IMR-90 (cell line): ENCODE results near the gene MEIOB. TPM values are rescaled to one million over a fixed set of nuclear protein-coding genes. Genes with fewer than 3 reads are reported as not detected.

ENCODE experiments used
- ATAC-seq: fragments of 200-7000 bp; cut with Tn5 transposase; 2 replicates; pipeline ENCODE4 v1.9.1; 2020; ENCODE audit warnings: low read depth, mild to moderate bottlenecking, moderate library complexity
- BruUV-seq: library from RNA; stranded (reverse); fragments of 400-500 nt; replicated peaks from 2 replicates; lab custom pipeline; 2021; lab: Mats Ljungman, UMichigan
- CTCF ChIA-PET: fragments of 300-600 bp; formaldehyde crosslinking; extraction: SDS; loops from one replicate; lab custom pipeline; 2021; ENCODE audit warnings: antibody characterized with exemption; lab: Yijun Ruan, JAX
- POLR2A ChIA-PET: fragments of 300-600 bp; sonication (Branson Sonifier 250); formaldehyde crosslinking; loops from one replicate; lab custom pipeline; 2022; ENCODE audit warnings: antibody characterized with exemption; ENCODE audit not compliant: unreplicated experiment; lab: Charles Lee
- DNase-seq: peaks from one replicate; pipeline ENCODE4 v3.0.0; 2013
- H2AFZ ChIP-seq: replicated peaks from 2 replicates; pipeline ENCODE3; 2013; ENCODE audit warnings: low read length, mild to moderate bottlenecking; ENCODE audit not compliant: poor library complexity
- H2AK5ac ChIP-seq: 2 replicates; pipeline ENCODE4 v1.6.1; 2013; ENCODE audit warnings: low read depth, low read length, inconsistent platforms
- H2AK9ac ChIP-seq: replicated peaks from 2 replicates; pipeline ENCODE3; 2013; ENCODE audit warnings: mild to moderate bottlenecking, low read depth, low read length, moderate library complexity; ENCODE audit not compliant: poor library complexity
- H2BK120ac ChIP-seq: 2 replicates; pipeline ENCODE4 v1.6.1; 2013; ENCODE audit warnings: low read depth, low read length, inconsistent platforms
- H2BK15ac ChIP-seq: 3 replicates; pipeline ENCODE4 v1.6.1; 2013; ENCODE audit warnings: low read depth, low read length, inconsistent platforms
- H2BK20ac ChIP-seq: 2 replicates; pipeline ENCODE4 v1.6.1; 2013; ENCODE audit warnings: low read depth, mild to moderate bottlenecking, inconsistent platforms, low read length, moderate library complexity
- H2BK5ac ChIP-seq: 2 replicates; pipeline ENCODE4 v1.6.1; 2013; ENCODE audit warnings: mild to moderate bottlenecking, low read depth, low read length, inconsistent platforms; ENCODE audit not compliant: poor library complexity, severe bottlenecking
- H3K14ac ChIP-seq: replicated peaks from 2 replicates; pipeline ENCODE4 v1.6.1; 2013; ENCODE audit warnings: low read depth, low read length, inconsistent platforms
- H3K18ac ChIP-seq: 2 replicates; pipeline ENCODE4 v1.6.1; 2013; ENCODE audit warnings: low read depth, low read length, control low read depth
- H3K23ac ChIP-seq: 2 replicates; pipeline ENCODE4 v1.6.1; 2013; ENCODE audit warnings: low read depth, low read length, inconsistent platforms
- H3K27ac ChIP-seq: 2 replicates; pipeline ENCODE4 v1.5.1; 2013; ENCODE audit warnings: mild to moderate bottlenecking, control low read depth, low read length; ENCODE audit not compliant: insufficient read depth
- H3K27me3 ChIP-seq: 2 replicates; pipeline ENCODE4 v1.6.1; 2013; ENCODE audit warnings: low read length; ENCODE audit not compliant: control insufficient read depth, insufficient read depth
- H3K36me3 ChIP-seq: 2 replicates; pipeline ENCODE4 v1.6.1; 2013; ENCODE audit warnings: low read length, mixed read lengths; ENCODE audit not compliant: control insufficient read depth, insufficient read depth
- H3K4ac ChIP-seq: 2 replicates; pipeline ENCODE4 v1.6.1; 2013; ENCODE audit warnings: low read depth, low read length, inconsistent platforms
- H3K4me1 ChIP-seq: 2 replicates; pipeline ENCODE4 v1.6.1; 2013; ENCODE audit warnings: low read length, mixed read lengths; ENCODE audit not compliant: control insufficient read depth, insufficient read depth
- H3K4me2 ChIP-seq: 2 replicates; pipeline ENCODE4 v1.6.1; 2013; ENCODE audit warnings: low read depth, mild to moderate bottlenecking, control low read depth, low read length, moderate library complexity
- H3K4me3 ChIP-seq: 2 replicates; pipeline ENCODE4 v1.5.1; 2013; ENCODE audit warnings: low read depth, mild to moderate bottlenecking, control low read depth, low read length, moderate library complexity; ENCODE audit not compliant: insufficient read depth
- H3K56ac ChIP-seq: 2 replicates; pipeline ENCODE4 v1.6.1; 2013; ENCODE audit warnings: low read length, inconsistent platforms; ENCODE audit not compliant: insufficient read depth; ENCODE audit errors: extremely low read depth
- H3K79me1 ChIP-seq, 2 experiments: 2 replicates each; pipeline ENCODE4 v1.6.1; 2013; ENCODE audit warnings: low read length in 2 of 2, inconsistent platforms in 1 of 2, low read depth in 1 of 2
- H3K9ac ChIP-seq: 2 replicates; pipeline ENCODE4 v1.6.1; 2013; ENCODE audit warnings: low read depth, low read length, control low read depth
- H3K9me1 ChIP-seq: 2 replicates; pipeline ENCODE4 v1.6.1; 2013; ENCODE audit warnings: low read length, inconsistent platforms; ENCODE audit not compliant: insufficient read depth
- H3K9me3 ChIP-seq: 2 replicates; pipeline ENCODE4 v1.6.1; 2013; ENCODE audit warnings: low read length; ENCODE audit not compliant: control insufficient read depth, insufficient read depth
- H4K20me1 ChIP-seq: 2 replicates; pipeline ENCODE4 v1.6.1; 2013; ENCODE audit warnings: low read length, inconsistent platforms; ENCODE audit not compliant: insufficient read depth
- H4K5ac ChIP-seq: 2 replicates; pipeline ENCODE4 v1.6.1; 2013; ENCODE audit warnings: mild to moderate bottlenecking, low read depth, low read length, control low read depth
- H4K8ac ChIP-seq, 2 experiments: 2 replicates each; pipeline ENCODE4 v1.6.1; 2013; ENCODE audit warnings: low read depth in 2 of 2, low read length in 2 of 2, control low read depth in 1 of 2, inconsistent platforms in 1 of 2
- H4K91ac ChIP-seq: 2 replicates; pipeline ENCODE4 v1.6.1; 2013; ENCODE audit warnings: low read depth, low read length, inconsistent platforms; ENCODE audit not compliant: insufficient read depth
- BHLHE40 ChIP-seq: fragments of 150-350 bp; IDR thresholded peaks from 2 replicates; pipeline ENCODE4 v1.6.1; 2016; ENCODE audit warnings: mild to moderate bottlenecking, low read depth, low read length
- CEBPB ChIP-seq: IDR thresholded peaks from 2 replicates; pipeline ENCODE4 v1.6.1; 2012; ENCODE audit warnings: low read depth, low read length, improper control_type of control experiment
- CHD1 ChIP-seq: IDR thresholded peaks from 2 replicates; pipeline ENCODE4 v1.6.1; 2012; ENCODE audit warnings: low read depth, low read length, improper control_type of control experiment
- ELK1 ChIP-seq: fragments of 150-350 bp; IDR thresholded peaks from 2 replicates; pipeline ENCODE4 v1.6.1; 2016; ENCODE audit warnings: low read depth, mild to moderate bottlenecking, low read length, moderate library complexity, borderline replicate concordance
- FOS ChIP-seq: fragments of 150-350 bp; IDR thresholded peaks from 2 replicates; pipeline ENCODE4 v1.6.1; 2016; ENCODE audit warnings: low read depth, low read length
- MAZ ChIP-seq: IDR thresholded peaks from 2 replicates; pipeline ENCODE4 v1.6.1; 2012; ENCODE audit warnings: low read depth, mild to moderate bottlenecking, low read length, improper control_type of control experiment, moderate library complexity, borderline replicate concordance
- MXI1 ChIP-seq: IDR thresholded peaks from 2 replicates; pipeline ENCODE4 v1.6.1; 2012; ENCODE audit warnings: low read depth, mild to moderate bottlenecking, low read length, moderate library complexity, borderline replicate concordance
- NFE2L2 ChIP-seq: fragments of 150-350 bp; IDR thresholded peaks from 2 replicates; pipeline ENCODE4 v1.6.1; 2016; ENCODE audit warnings: low read depth, mild to moderate bottlenecking, low read length
- POLR2A ChIP-seq: IDR thresholded peaks from 2 replicates; pipeline ENCODE4 v1.6.1; 2012; ENCODE audit warnings: mild to moderate bottlenecking, low read depth, low read length
- RAD21 ChIP-seq: IDR thresholded peaks from 2 replicates; pipeline ENCODE4 v1.6.1; 2012; ENCODE audit warnings: low read length, improper control_type of control experiment
- RFX5 ChIP-seq: IDR thresholded peaks from 2 replicates; pipeline ENCODE4 v1.8.0; 2012; ENCODE audit warnings: low read depth, mild to moderate bottlenecking, low read length, moderate library complexity
- USF2 ChIP-seq: fragments of 150-350 bp; IDR thresholded peaks from 2 replicates; pipeline ENCODE4 v1.6.1; 2017; ENCODE audit warnings: mild to moderate bottlenecking, antibody characterized with exemption, low read length, low read depth
- WGBS, 2 experiments: methylation state at CpG; one replicate each; pipeline versions ENCODE4 v1.1.5 to v1.1.7; 2013; ENCODE audit warnings: missing lambda C conversion rate in 2 of 2; ENCODE audit not compliant: insufficient read length in 1 of 2; ENCODE audit errors: extremely low coverage in 2 of 2; 5-methylcytosine and 5-hydroxymethylcytosine counted together
- dilution Hi-C: fragments of 300-500 bp; cut with HindIII; formaldehyde crosslinking; loops from one replicate; pipeline ENCODE4 v1.14.3; 2018; ENCODE audit warnings: low sequenced_read_pairs; ENCODE audit not compliant: unreplicated experiment
- in situ Hi-C: fragments of 300-500 bp; cut with MboI; formaldehyde crosslinking; loops from 3 replicates; pipeline ENCODE4 v1.14.3; 2019; ENCODE audit warnings: low sequenced_read_pairs, inconsistent platforms, mixed read lengths
- intact Hi-C: fragments of 100-400 bp; cut with micrococcal nuclease; formaldehyde crosslinking; loops from 2 replicates; pipeline ENCODE4 v1.10.0; 2022
- polyA plus RNA-seq, 3 experiments: library from polyadenylated mRNA; depleted of rRNA; stranded (reverse); fragments of >200 nt; gene quantifications; 2 replicates each; pipeline ENCODE4 v1.2.3, GENCODE V29; 2012; ENCODE audit warnings: low replicate concordance in 1 of 3
- total RNA-seq: library from RNA; depleted of rRNA; stranded (reverse); fragments of >200 nt; gene quantifications from 2 replicates; pipeline ENCODE4 v1.2.3, GENCODE V29; 2012
- TF ChIP-seq, protein P1 (sequence below): conservative IDR thresholded peaks from 2 replicates; pipeline ENCODE4 v1.5.1; 2012; ENCODE audit warnings: mild to moderate bottlenecking, low read depth, low read length, improper control_type of control experiment

The MEIOB gene
- total and polyA plus RNA-seq, 2 of the 4 experiments (the other 2 are of a cell fraction), result 0.14 TPM; not detected in 1

GRCh38 chr16:1821861-1822611, 49.9 kb downstream of the MEIOB start (continued):
- TF ChIP-seq BHLHE40, result no peak

- peak overlapping the region; percentile 32 for H2AFZ ChIP-seq
- no peak overlapping the region for H3K9ac ChIP-seq
- H3K4ac ChIP-seq, result no peak overlapping the region
- H3K18ac ChIP-seq, result no peak overlapping the region
- H3K79me1 ChIP-seq, result peaks cover 8 to 27% of the 10 kb centered on the region in 2 experiments; a peak in 3 of 4 replicates
- 0 out of 2 replicates have a peak, but pooled peaks cover 3% of the 10 kb centered on the region for H4K20me1 ChIP-seq
- no peaks in the 10 kb centered on the region for H3K27me3 ChIP-seq
- no peak overlapping the region for H3K4me3 ChIP-seq
- dilution Hi-C loops (no loop called here), in situ Hi-C loops (no loop called here), intact Hi-C loops (no loop called here)
- H4K8ac ChIP-seq, result no peak overlapping the region
- DNase-seq (no peak), ATAC-seq (no peak)
- no peak overlapping the region for H2AK5ac ChIP-seq
- 85% methylated on average over 6 of the region's 12 CpGs; no CpG with 5 or more reads in 1 of the 2 experiments for WGBS, 2 experiments
- ChIA-PET CTCF (no interaction called here), POLR2A (no interaction called here)
- H3K56ac ChIP-seq, result no peak overlapping the region
- H2BK15ac ChIP-seq, result no peak overlapping the region
- no peak overlapping the region for H3K4me2 ChIP-seq
- H2BK20ac ChIP-seq, result no peak overlapping the region
- H3K4me1 ChIP-seq, result peaks cover 4% of the 10 kb centered on the region; the same call in 1 of the 2 replicates
- H3K14ac ChIP-seq, result no peak overlapping the region
- no peak overlapping the region for H4K5ac ChIP-seq
- no peak overlapping the region for H2AK9ac ChIP-seq
- H3K23ac ChIP-seq, result no peak overlapping the region
- H3K27ac ChIP-seq, result no peak overlapping the region
- no peak overlapping the region for H4K91ac ChIP-seq
- H2BK120ac ChIP-seq, result no peak overlapping the region
- H3K36me3 ChIP-seq, result peaks cover 16% of the 10 kb centered on the region
- BruUV-seq, result no TSS peak
- no peak overlapping the region for H2BK5ac ChIP-seq
- H3K9me3 ChIP-seq, result no peaks in the 10 kb centered on the region
- H3K9me1 ChIP-seq, result no peaks in the 10 kb centered on the region; the same call in 1 of the 2 replicates
- TF ChIP-seq MXI1 (no peak), MAZ (no peak), RFX5 (no peak), USF2 (no peak), CHD1 (no peak), BHLHE40 (no peak), CEBPB (no peak), FOS (no peak), ELK1 (no peak), POLR2A (no peak), NFE2L2 (no peak), RAD21 (no peak)
- TF ChIP-seq, protein P1, sequence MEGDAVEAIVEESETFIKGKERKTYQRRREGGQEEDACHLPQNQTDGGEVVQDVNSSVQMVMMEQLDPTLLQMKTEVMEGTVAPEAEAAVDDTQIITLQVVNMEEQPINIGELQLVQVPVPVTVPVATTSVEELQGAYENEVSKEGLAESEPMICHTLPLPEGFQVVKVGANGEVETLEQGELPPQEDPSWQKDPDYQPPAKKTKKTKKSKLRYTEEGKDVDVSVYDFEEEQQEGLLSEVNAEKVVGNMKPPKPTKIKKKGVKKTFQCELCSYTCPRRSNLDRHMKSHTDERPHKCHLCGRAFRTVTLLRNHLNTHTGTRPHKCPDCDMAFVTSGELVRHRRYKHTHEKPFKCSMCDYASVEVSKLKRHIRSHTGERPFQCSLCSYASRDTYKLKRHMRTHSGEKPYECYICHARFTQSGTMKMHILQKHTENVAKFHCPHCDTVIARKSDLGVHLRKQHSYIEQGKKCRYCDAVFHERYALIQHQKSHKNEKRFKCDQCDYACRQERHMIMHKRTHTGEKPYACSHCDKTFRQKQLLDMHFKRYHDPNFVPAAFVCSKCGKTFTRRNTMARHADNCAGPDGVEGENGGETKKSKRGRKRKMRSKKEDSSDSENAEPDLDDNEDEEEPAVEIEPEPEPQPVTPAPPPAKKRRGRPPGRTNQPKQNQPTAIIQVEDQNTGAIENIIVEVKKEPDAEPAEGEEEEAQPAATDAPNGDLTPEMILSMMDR, result no peak
These were observed 51.0 kb downstream of the MEIOB start for GRCh38 chr16:1820946-1821290.
